GM18868 (cell line): Measurements from ENCODE around the gene CSRNP3.
A peak's percentile ranks its signal among the peaks of the same experiment; 100 is the strongest.

Experiments
- ATAC-seq: cut with Tn5 transposase; IDR thresholded peaks from one replicate; pipeline ENCODE4 v1.9.1; 2021; ENCODE audit warnings: mild to moderate bottlenecking, moderate library complexity; ENCODE audit not compliant: unreplicated experiment

Gene CSRNP3

DNA sequence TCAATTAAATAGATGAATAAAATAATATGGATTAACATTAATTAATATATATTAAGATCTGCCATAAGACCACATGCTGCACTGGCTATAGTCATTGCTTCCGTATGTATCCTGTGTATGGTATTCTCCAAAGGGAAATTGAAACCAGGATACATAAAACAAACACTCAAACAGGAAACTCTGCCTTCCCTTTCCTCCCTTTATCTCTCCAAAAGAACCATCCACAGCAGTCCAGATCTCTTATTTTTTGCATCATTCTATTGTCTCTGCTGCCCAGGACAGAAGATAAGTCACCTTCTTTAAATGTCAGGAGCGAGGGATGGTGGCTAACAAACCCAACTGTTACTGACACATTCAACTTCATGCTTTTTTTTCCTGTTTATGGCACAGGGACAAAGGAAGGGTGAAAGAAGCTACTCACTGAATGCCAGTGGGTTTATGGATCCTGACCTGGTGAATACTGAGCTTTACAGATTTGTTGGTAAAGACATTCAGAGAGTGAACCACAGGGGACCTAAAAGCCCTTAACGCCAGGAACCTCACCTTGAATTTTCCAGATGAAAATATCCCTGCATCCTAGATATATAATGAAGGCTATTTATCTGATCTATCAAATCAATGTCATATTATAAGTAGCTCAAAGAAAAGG is 67.5 kb downstream of the CSRNP3 start:
- ATAC-seq = no peak

DNA sequence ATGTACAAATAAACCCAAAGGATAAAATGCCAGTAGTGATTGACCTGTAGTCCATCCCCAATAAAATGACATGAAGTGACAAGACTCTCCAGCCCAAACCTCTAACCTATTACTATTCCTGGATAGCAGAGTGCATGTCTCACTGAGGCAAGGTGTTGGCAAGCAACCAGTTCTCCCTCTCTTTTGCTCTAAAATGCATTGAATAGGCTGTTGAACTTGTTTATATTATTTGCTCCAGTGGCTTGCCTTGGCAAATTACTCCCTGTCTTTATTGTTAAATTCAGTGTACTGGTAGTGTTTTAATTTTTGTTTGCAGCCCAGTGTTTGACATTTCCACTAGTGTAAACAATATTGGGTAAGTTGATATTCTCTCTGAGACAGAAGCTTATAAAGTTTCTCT is 70.5 kb downstream of the CSRNP3 start:
- no peak for ATAC-seq

DNA sequence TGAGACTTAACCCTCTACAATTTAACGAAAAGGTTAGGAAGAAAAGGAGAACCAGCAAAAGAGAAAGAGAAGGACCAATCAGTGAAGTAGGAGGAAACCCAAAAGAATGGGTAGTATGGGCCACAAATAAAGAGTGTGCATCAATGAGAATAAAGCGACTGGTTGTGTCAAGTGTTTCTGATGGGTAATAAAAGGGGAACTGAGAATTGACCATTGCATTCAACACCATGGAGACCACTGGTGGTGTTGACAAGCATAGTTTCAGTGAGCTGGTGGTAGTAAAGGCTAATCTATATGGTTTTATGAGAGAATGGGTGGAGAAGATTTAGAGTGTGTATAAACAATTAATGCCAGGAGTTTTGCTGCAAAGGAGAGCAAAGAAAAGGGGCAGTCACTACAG is 75.4 kb downstream of the CSRNP3 start:
- ATAC-seq = peak; percentile 99

DNA sequence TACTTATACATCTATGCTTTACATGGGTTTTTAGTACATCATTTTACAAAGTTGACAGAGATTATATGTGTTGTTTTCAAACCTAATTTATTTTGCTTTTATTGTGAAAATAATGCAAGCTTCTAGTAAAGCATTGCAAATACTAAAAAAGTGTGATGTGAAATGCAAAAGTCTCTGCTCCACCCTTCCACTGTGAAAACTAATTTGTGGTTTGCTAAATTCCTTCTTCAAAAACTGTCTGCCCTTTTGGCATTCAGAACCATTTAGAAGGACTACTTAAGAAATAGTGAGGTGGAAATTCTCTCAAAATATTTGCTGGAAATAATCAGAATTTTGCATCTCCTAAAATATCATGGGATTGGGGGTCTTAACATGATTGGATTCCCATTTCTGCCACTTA is 78.4 kb downstream of the CSRNP3 start:
- ATAC-seq = no peak

DNA sequence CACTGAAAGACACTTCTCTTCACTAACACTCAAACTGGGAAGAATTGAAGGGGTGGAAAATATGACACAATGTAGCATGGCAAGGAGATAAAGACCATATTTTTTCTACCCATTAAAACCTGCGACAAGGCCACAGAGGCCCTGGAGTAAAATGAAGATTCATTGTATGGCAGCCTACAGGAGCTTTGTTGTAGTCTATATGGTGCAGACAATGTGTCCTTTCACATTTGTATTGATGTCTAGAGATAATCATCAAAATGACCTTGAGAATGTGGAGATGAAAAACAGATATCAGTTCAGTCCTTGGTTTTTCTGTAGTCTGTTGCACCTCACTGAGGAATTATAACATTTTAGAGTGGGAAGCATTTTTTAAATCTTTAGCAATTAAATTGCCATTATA is 80.1 kb downstream of the CSRNP3 start:
- ATAC-seq = no peak

DNA sequence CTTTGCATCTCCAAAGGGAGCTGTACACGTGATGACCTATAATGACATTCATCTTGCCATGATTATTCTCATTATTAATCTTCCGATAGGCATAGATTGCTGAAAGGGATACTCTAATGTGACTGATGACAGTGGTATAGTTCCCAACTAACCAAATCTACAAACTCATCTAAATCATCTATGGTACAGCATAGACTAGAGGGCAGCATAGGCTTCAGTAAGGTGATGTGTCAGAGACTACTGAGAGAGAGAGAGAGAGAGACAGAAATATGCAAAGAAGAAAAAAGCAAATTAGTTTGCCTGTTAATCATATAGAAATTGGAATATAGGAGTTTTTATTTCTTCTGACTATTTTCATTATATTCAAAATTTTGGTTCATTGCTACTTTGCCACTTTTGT is 89.3 kb downstream of the CSRNP3 start:
- ATAC-seq = no peak

DNA sequence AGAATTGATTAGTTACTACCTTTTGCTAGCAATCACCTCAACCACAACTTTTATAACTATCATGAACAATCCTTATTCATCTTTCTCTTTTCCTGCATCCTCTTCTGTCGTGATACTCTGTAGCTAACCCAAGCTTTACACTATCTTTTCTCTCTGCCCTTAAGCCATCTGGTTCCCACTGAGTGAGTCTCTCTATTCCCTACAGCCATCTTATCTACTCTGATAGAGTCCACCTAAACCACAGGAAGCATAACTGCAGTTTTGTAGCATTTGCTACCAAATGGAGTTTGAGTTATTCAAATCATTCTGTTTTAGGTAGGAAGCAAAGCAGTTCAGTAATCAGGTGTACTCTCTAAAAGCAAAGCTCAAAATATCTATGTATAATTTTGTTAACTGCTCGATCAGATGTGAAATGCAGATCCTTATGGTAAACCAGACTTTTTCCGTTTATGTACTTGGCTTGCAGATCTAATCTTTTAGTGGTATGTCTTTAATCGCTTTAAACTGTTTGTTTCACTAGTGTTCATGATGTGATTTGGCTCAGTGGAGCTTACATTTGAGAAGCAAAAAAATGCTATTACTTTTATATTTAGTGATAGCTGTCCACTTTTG is 91.0 kb downstream of the CSRNP3 start:
- ATAC-seq = no peak

DNA sequence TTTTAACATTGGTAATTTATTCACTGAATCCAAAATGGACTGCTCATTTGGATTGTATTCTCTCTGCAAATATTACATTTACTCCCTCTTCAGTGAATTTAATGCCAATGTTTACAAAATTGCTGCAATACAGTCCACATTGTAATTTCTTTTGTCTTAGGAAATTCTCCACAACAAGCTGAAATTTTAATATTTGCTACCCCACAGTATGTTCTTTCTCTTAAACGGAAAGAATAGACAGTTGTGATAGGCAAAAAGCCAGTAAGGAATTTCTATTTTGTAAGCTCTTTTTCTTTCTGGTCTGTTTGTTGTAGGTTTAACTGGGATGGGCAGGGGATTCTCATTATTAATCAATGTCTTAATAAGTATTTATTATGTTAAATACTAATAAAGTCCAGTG is 92.0 kb downstream of the CSRNP3 start:
- ATAC-seq = no peak

DNA sequence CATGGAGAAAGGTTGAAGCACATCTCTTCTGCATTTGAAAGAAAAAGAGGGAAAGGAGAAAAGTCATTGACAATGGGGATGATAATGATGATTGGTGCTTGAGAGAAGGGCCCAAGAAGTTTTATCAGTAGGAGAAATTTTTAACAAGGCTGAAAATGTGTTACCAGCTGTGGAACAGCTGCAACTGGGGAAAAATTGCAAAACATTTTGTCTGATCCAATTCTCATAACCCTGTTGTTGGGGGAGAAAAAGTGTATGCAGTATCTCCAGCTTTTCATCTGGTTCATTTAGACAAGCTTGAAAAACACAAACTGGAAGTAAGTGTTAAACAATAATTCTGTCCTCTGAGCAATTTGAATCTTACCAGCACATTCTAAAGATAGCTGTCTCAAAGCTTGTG is 92.7 kb downstream of the CSRNP3 start:
- no peak for ATAC-seq

DNA sequence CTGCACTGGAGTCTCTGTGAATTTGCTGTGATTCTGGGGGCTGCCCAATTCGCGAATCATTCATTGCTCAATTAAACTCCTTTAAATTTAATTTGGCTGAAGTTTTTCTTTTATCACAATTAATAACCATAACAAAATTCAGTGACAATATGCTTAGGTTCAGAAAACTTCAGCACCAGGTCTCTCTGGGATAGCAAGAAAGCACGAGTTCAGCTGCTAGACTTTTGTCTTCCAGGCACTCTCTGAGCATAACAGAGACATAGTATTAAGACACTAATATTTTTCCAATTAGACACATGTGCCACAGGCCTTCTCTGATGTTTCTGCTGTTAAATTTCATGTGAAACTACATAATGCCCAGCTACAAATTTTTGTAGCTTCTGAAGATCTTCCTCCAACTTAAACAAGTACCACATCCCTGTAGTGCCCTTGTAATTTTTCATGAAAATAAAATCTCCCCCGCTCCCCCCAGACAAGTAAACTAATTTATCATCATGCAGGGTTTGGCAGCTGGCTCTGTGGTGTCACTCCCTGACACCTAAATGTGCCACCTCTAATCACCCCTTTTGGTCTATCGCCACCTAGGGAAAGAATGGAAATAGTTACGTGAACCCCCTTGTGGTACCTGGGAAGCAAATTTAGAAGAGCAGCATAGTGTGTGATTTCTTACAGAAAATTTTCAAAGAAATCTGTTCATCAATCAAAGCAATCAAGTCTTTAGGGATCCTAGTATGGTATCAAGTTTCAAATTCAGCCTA is 94.1 kb downstream of the CSRNP3 start:
- ATAC-seq = peak; percentile 58

DNA sequence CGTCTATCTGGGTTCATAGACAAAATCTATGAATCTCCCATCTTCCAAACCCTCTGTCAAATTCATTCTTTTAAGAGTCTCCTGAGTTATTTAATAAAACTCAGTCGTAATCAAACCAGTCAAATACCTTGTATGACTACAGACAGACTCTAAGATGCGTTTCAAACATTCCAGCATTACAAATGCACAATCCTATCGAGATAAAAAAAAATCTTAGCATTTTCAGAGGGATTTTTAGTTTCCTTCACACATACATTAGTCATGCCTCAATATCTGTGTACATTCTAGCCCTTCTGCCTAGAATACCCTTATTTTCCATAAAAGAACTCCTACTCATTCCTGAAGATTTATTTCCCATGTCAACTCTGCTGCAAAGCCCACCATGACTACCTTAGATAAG is 96.5 kb downstream of the CSRNP3 start:
- ATAC-seq = no peak

DNA sequence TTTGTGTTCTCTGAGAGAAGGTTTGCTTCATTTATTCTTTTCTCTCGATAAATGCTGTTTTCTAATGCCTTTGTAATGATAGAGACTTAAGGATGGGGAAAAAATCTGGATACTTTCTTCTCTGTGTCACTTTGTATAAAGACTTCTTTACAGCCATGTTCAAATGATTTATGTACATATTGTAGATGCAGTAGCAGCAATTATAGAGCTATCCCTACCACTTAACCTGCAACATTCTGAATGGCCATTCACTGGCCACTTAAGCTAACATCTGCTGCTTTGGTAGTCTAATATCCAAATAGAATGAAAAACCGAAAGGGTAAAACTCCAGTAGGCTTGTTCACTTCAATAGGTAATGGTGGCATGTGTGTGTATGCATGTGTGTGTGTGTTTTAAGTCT is 97.8 kb downstream of the CSRNP3 start:
- ATAC-seq = no peak

DNA sequence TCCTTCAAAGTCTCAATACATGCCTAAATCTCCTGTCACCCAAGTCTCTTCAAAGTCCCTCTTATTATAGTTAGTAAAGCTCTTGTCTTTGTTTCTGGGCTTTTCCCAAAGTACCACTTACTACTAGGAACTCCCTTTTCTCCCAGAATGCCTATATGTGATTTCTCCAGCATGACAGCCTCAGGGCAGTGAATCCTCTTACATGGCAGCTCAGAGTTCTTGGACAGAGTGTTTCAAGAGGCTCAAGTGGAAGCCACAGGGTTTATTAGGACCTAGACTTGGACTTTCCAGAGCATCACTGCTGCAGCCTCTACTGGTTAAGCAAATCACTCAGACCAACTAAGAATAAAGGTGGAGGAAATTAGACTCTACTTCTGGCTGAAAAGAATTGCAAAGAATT is 98.9 kb downstream of the CSRNP3 start:
- no peak for ATAC-seq

DNA sequence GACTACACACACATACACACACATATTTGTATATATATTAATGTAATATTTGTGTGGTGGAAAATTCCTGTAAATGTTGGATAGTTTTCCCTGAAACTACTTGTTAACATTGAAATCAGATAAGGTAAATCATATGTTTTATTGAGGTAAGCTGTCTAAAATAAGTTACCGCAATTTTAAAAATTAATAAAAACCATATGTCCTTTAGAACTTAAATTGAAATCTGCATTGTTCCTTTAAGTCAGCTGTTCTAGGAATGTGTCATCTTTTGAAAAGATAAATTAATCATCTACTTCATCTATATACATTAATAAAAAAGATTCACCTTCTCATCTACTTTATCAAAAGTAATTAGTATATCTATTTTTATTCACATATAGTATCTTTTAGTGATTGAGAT is 102.0 kb downstream of the CSRNP3 start:
- no peak for ATAC-seq

DNA sequence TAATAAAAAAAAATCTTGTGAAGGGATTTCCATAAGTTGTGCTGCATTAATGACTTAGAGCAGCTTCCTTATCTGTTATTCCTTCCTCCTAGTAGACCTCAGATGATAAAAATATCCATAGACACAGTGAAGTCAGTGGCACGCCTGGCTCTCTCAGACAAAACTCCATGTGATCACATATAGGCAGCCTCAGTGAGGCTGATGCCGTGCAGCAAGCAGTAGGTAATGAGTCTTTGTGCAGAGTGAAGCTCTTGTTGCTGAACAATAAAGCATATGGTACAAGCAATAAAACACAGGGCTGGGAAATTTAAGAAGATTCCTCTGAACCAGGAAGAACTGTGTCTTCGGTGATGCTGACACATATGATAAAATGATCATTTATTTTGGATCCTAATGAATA is 102.7 kb downstream of the CSRNP3 start:
- ATAC-seq = no peak

DNA sequence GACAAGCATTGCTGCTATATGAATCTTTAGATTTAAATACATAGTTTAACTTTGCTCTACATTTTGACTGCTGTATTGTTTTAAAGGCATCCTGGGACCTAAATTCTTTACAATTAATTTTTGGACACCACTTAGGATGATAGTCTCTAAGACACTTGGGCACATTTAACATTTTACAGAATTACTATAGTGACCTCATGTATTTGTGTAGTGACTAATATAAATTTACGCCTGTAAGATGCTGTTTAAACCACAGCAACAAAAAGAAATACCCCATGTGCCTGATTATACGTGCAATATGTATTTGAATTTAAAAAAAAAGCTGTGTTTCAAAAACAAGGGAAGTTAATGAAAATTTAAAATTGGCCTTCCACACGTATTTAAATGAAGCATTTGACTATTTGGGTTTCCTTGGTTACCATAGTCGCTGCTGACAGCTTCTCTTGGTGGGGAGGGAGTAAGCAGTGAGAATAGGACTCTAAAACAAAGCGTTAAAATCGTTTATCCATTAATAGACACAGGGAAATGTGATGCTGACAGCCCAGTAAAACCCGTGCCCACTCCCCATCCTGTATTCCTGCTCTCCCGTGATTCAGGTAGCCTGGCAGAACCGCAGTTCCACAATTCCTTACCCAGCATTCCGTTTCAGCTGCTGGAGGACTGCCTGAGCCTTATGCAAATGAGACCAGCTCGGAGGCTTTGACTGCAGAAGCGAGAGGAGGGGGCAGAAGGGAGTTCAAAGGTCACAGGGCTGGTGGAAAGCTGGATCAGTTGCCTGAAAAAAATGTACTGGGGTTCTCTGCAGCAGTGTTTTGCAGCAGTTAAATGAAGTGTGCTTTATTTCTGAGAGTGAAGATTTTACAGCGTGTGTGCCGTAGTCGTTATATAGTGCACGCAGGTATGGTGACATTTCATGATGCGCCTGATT is 104.3 kb downstream of the CSRNP3 start:
- peak; percentile 66 for ATAC-seq

DNA sequence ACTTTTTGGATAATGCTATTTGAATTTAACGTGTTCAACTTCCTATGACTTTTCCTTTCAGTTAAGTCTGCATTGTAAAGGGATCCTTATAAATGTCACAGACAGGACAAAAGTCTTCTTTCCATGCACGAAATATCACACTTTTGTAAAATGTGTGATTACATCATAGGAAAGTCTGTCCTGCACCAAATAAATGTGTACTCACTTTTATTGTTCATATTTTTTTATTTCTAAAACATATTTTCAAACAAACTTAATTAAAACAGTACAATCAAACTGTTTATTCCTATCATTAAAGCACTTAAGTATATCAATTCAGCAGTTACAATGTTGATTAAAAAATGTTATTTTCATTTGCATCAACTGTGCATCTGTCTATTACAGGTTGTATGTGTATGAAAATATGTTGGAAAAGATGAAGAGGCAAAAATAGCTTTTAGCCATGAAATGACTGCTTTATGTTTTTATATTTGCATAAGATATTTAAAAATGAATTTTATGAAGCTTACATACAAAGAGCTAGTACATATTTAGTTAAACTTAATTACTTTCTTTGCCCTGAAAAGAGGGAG is 105.6 kb downstream of the CSRNP3 start:
- ATAC-seq = no peak

DNA sequence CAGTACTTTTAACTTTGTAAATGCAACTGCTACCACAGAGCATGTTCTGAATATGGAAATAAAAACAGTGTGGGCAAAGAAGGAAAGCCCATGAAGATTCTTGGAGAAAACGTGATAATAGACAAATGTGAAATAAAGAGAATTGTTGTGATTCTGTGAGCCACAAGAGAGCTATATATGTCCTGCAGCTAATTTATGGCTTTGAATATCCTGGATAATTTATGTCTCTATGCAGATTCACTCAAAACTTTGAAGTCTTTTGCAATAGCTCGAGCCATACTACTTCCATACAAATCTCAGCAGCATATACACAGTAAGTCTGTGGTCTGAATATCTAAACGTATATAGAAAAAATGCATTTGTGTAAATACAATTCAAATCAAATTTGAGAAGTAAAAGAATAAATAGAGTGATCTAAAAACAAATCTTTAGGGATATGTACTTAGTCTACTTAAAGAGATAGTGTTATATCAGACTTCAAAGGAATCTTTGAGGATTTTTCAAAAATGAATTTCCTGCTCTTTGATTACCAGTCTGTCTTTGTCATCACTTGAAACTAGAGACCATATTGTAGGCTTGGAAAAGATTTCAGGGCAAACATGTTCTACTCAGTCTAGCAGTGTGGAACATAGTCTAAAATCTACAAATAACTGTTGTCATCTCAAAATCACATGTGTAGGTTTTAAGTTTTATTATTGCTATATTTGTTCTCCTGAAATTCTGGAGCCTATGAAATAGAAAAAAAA is 107.1 kb downstream of the CSRNP3 start:
- ATAC-seq = no peak

DNA sequence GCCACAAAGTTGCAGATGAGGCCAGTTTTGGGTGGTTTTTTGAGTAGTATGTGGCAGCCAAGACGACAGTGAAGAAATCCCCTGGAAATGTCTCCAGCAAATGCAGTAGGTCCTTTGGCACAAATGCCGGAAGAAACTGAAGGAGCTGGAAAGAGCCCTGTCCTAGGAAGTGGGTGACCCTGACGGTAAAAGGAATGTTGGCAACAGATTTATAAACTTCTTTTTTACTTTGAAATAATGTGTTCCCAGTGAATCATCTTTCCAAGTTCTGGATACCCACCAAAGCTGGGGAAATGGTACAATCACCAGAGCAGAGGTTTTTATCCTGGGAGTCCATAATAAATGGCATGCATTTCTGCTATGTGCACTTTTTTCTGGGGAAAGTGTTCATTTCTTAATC is 112.9 kb downstream of the CSRNP3 start:
- no peak for ATAC-seq

DNA sequence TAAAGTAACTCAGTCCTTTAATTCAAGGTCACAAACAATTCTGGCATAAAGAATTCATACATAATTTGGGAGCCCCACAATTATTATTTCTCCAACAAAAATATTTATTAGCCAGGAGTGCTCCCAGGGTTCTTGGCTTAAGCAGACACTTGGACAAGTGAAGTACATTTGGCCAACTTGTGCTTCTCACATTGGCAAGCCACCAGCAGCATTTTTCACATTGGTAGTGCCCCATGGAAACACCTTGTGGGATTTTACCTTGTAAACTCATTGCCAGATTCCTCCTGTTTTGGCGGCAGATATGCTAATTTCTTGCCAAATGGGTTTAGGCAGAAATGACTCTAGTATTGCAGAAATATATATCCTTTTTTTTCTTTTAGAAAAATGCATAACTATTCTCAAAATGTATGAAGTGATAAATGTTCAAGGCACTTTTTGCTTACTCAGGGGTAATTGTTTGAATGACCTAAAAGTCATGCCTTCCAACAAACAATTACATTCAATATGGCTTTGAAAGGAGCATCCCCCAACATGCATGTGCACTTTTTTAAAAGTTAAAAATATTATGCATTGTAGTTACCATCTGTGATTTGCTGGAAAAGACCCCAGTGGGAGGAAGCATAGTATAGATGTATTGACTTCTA is 113.5 kb downstream of the CSRNP3 start:
- ATAC-seq = no peak
